IMR-90 (cell line): ENCODE results near the gene USP7. TPM values are rescaled to one million over a fixed set of nuclear protein-coding genes. Genes with fewer than 3 reads are reported as not detected.

Source experiments
- ATAC-seq: fragments of 200-7000 bp; cut with Tn5 transposase; 2 replicates; pipeline ENCODE4 v1.9.1; 2020; ENCODE audit warnings: low read depth, mild to moderate bottlenecking, moderate library complexity
- BruUV-seq: library from RNA; stranded (reverse); fragments of 400-500 nt; replicated peaks from 2 replicates; lab custom pipeline; 2021; lab: Mats Ljungman, UMichigan
- CTCF ChIA-PET: fragments of 300-600 bp; formaldehyde crosslinking; extraction: SDS; loops from one replicate; lab custom pipeline; 2021; ENCODE audit warnings: antibody characterized with exemption; lab: Yijun Ruan, JAX
- POLR2A ChIA-PET: fragments of 300-600 bp; sonication (Branson Sonifier 250); formaldehyde crosslinking; loops from one replicate; lab custom pipeline; 2022; ENCODE audit warnings: antibody characterized with exemption; ENCODE audit not compliant: unreplicated experiment; lab: Charles Lee
- DNase-seq: peaks from one replicate; pipeline ENCODE4 v3.0.0; 2013
- H2AFZ ChIP-seq: replicated peaks from 2 replicates; pipeline ENCODE3; 2013; ENCODE audit warnings: low read length, mild to moderate bottlenecking; ENCODE audit not compliant: poor library complexity
- H2AK5ac ChIP-seq: 2 replicates; pipeline ENCODE4 v1.6.1; 2013; ENCODE audit warnings: low read depth, low read length, inconsistent platforms
- H2AK9ac ChIP-seq: replicated peaks from 2 replicates; pipeline ENCODE3; 2013; ENCODE audit warnings: mild to moderate bottlenecking, low read depth, low read length, moderate library complexity; ENCODE audit not compliant: poor library complexity
- H2BK120ac ChIP-seq: 2 replicates; pipeline ENCODE4 v1.6.1; 2013; ENCODE audit warnings: low read depth, low read length, inconsistent platforms
- H2BK15ac ChIP-seq: 3 replicates; pipeline ENCODE4 v1.6.1; 2013; ENCODE audit warnings: low read depth, low read length, inconsistent platforms
- H2BK20ac ChIP-seq: 2 replicates; pipeline ENCODE4 v1.6.1; 2013; ENCODE audit warnings: low read depth, mild to moderate bottlenecking, inconsistent platforms, low read length, moderate library complexity
- H2BK5ac ChIP-seq: 2 replicates; pipeline ENCODE4 v1.6.1; 2013; ENCODE audit warnings: mild to moderate bottlenecking, low read depth, low read length, inconsistent platforms; ENCODE audit not compliant: poor library complexity, severe bottlenecking
- H3K14ac ChIP-seq: replicated peaks from 2 replicates; pipeline ENCODE4 v1.6.1; 2013; ENCODE audit warnings: low read depth, low read length, inconsistent platforms
- H3K18ac ChIP-seq: 2 replicates; pipeline ENCODE4 v1.6.1; 2013; ENCODE audit warnings: low read depth, low read length, control low read depth
- H3K23ac ChIP-seq: 2 replicates; pipeline ENCODE4 v1.6.1; 2013; ENCODE audit warnings: low read depth, low read length, inconsistent platforms
- H3K27ac ChIP-seq: 2 replicates; pipeline ENCODE4 v1.5.1; 2013; ENCODE audit warnings: mild to moderate bottlenecking, control low read depth, low read length; ENCODE audit not compliant: insufficient read depth
- H3K27me3 ChIP-seq: 2 replicates; pipeline ENCODE4 v1.6.1; 2013; ENCODE audit warnings: low read length; ENCODE audit not compliant: control insufficient read depth, insufficient read depth
- H3K36me3 ChIP-seq: 2 replicates; pipeline ENCODE4 v1.6.1; 2013; ENCODE audit warnings: low read length, mixed read lengths; ENCODE audit not compliant: control insufficient read depth, insufficient read depth
- H3K4ac ChIP-seq: 2 replicates; pipeline ENCODE4 v1.6.1; 2013; ENCODE audit warnings: low read depth, low read length, inconsistent platforms
- H3K4me1 ChIP-seq: 2 replicates; pipeline ENCODE4 v1.6.1; 2013; ENCODE audit warnings: low read length, mixed read lengths; ENCODE audit not compliant: control insufficient read depth, insufficient read depth
- H3K4me2 ChIP-seq: 2 replicates; pipeline ENCODE4 v1.6.1; 2013; ENCODE audit warnings: low read depth, mild to moderate bottlenecking, control low read depth, low read length, moderate library complexity
- H3K4me3 ChIP-seq: 2 replicates; pipeline ENCODE4 v1.5.1; 2013; ENCODE audit warnings: low read depth, mild to moderate bottlenecking, control low read depth, low read length, moderate library complexity; ENCODE audit not compliant: insufficient read depth
- H3K56ac ChIP-seq: 2 replicates; pipeline ENCODE4 v1.6.1; 2013; ENCODE audit warnings: low read length, inconsistent platforms; ENCODE audit not compliant: insufficient read depth; ENCODE audit errors: extremely low read depth
- H3K79me1 ChIP-seq, 2 experiments: 2 replicates each; pipeline ENCODE4 v1.6.1; 2013; ENCODE audit warnings: low read length in 2 of 2, inconsistent platforms in 1 of 2, low read depth in 1 of 2
- H3K9ac ChIP-seq: 2 replicates; pipeline ENCODE4 v1.6.1; 2013; ENCODE audit warnings: low read depth, low read length, control low read depth
- H3K9me1 ChIP-seq: 2 replicates; pipeline ENCODE4 v1.6.1; 2013; ENCODE audit warnings: low read length, inconsistent platforms; ENCODE audit not compliant: insufficient read depth
- H3K9me3 ChIP-seq: 2 replicates; pipeline ENCODE4 v1.6.1; 2013; ENCODE audit warnings: low read length; ENCODE audit not compliant: control insufficient read depth, insufficient read depth
- H4K20me1 ChIP-seq: 2 replicates; pipeline ENCODE4 v1.6.1; 2013; ENCODE audit warnings: low read length, inconsistent platforms; ENCODE audit not compliant: insufficient read depth
- H4K5ac ChIP-seq: 2 replicates; pipeline ENCODE4 v1.6.1; 2013; ENCODE audit warnings: mild to moderate bottlenecking, low read depth, low read length, control low read depth
- H4K8ac ChIP-seq, 2 experiments: 2 replicates each; pipeline ENCODE4 v1.6.1; 2013; ENCODE audit warnings: low read depth in 2 of 2, low read length in 2 of 2, control low read depth in 1 of 2, inconsistent platforms in 1 of 2
- H4K91ac ChIP-seq: 2 replicates; pipeline ENCODE4 v1.6.1; 2013; ENCODE audit warnings: low read depth, low read length, inconsistent platforms; ENCODE audit not compliant: insufficient read depth
- CEBPB ChIP-seq: IDR thresholded peaks from 2 replicates; pipeline ENCODE4 v1.6.1; 2012; ENCODE audit warnings: low read depth, low read length, improper control_type of control experiment
- MAZ ChIP-seq: IDR thresholded peaks from 2 replicates; pipeline ENCODE4 v1.6.1; 2012; ENCODE audit warnings: low read depth, mild to moderate bottlenecking, low read length, improper control_type of control experiment, moderate library complexity, borderline replicate concordance
- WGBS, 2 experiments: methylation state at CpG; one replicate each; pipeline versions ENCODE4 v1.1.5 to v1.1.7; 2013; ENCODE audit warnings: missing lambda C conversion rate in 2 of 2; ENCODE audit not compliant: insufficient read length in 1 of 2; ENCODE audit errors: extremely low coverage in 2 of 2; 5-methylcytosine and 5-hydroxymethylcytosine counted together
- dilution Hi-C: fragments of 300-500 bp; cut with HindIII; formaldehyde crosslinking; loops from one replicate; pipeline ENCODE4 v1.14.3; 2018; ENCODE audit warnings: low sequenced_read_pairs; ENCODE audit not compliant: unreplicated experiment
- in situ Hi-C: fragments of 300-500 bp; cut with MboI; formaldehyde crosslinking; loops from 3 replicates; pipeline ENCODE4 v1.14.3; 2019; ENCODE audit warnings: low sequenced_read_pairs, inconsistent platforms, mixed read lengths
- intact Hi-C: fragments of 100-400 bp; cut with micrococcal nuclease; formaldehyde crosslinking; loops from 2 replicates; pipeline ENCODE4 v1.10.0; 2022
- polyA plus RNA-seq, 3 experiments: library from polyadenylated mRNA; depleted of rRNA; stranded (reverse); fragments of >200 nt; gene quantifications; 2 replicates each; pipeline ENCODE4 v1.2.3, GENCODE V29; 2012; ENCODE audit warnings: low replicate concordance in 1 of 3
- total RNA-seq: library from RNA; depleted of rRNA; stranded (reverse); fragments of >200 nt; gene quantifications from 2 replicates; pipeline ENCODE4 v1.2.3, GENCODE V29; 2012

USP7 gene
- total and polyA plus RNA-seq, 2 of the 4 experiments (the other 2 are of a cell fraction), result 17.8 to 28.3 TPM

- H2AK5ac ChIP-seq, result no peak overlapping the region
- no peaks in the 10 kb centered on the region for H4K20me1 ChIP-seq
- no peak overlapping the region for H3K4me3 ChIP-seq
- no peak overlapping the region for H3K9ac ChIP-seq
- no peak overlapping the region for H3K23ac ChIP-seq
- no peak overlapping the region for H3K18ac ChIP-seq
- H3K4ac ChIP-seq, result no peak overlapping the region
- H3K14ac ChIP-seq, result no peak overlapping the region
- no peak overlapping the region for H2BK5ac ChIP-seq
- H2AK9ac ChIP-seq, result peak overlapping the region; percentile 32
- TF ChIP-seq MAZ (no peak), CEBPB (peak; percentile 59)
- POLR2A ChIA-PET, result no interaction called here
- no peak overlapping the region for H2BK20ac ChIP-seq
- CTCF ChIA-PET, result interaction anchor here (0.6 to 0.8 kb wide), 2 partner anchors 85 to 489 kb away, joined by 4 to 6 read pairs; no protein-coding TSS in a partner anchor
- H4K5ac ChIP-seq, result no peak overlapping the region
- H3K9me3 ChIP-seq, result peaks cover 8% of the 10 kb centered on the region
- ATAC-seq (no peak), DNase-seq (no peak)
- H4K91ac ChIP-seq, result no peak overlapping the region
- peaks cover 2% of the 10 kb centered on the region; the same call in 1 of the 2 replicates for H3K4me1 ChIP-seq
- no peaks in the 10 kb centered on the region for H3K36me3 ChIP-seq
- H2BK120ac ChIP-seq, result no peak overlapping the region
- H3K27ac ChIP-seq, result no peak overlapping the region
- 60% methylated on average over 2 of the region's 7 CpGs; no CpG with 5 or more reads in 1 of the 2 experiments for WGBS, 2 experiments
- in situ Hi-C loops (loop anchor here (25.0 kb wide), 2 partner anchors 351 to 1499 kb away; partner anchors contain the start of gene ABAT), dilution Hi-C loops (no loop called here), intact Hi-C loops (no loop called here)
- H2BK15ac ChIP-seq, result no peak overlapping the region
- 0 out of 2 replicates have a peak, but pooled peaks cover 1% of the 10 kb centered on the region for H3K27me3 ChIP-seq
- H3K79me1 ChIP-seq, result peaks cover 0 to 2% of the 10 kb centered on the region in 2 experiments; a peak in 1 of 4 replicates
- no TSS peak for BruUV-seq
- H4K8ac ChIP-seq, result no peak overlapping the region
- peak overlapping the region; percentile 76 for H2AFZ ChIP-seq
- H3K56ac ChIP-seq, result no peak overlapping the region
- no peaks in the 10 kb centered on the region for H3K9me1 ChIP-seq
- no peak overlapping the region; the same call in 1 of the 2 replicates for H3K4me2 ChIP-seq
Observed at GRCh38 chr16:9013508-9013864, 49.8 kb upstream of the USP7 start.
